A673 (cell line): ENCODE measurements around the gene PRC1. TPM values are rescaled to one million over a fixed set of nuclear protein-coding genes. Genes with fewer than 3 reads are reported as not detected.

ENCODE experiments used
- BruUV-seq: library from RNA; stranded (reverse); fragments of 400-500 nt; replicated peaks from 2 replicates; lab custom pipeline; 2021; lab: Mats Ljungman, UMichigan
- CTCF ChIA-PET: fragments of 300-600 bp; sonication (Branson Sonifier 250); formaldehyde crosslinking; loops from one replicate; lab custom pipeline; 2022; ENCODE audit warnings: antibody characterized with exemption; lab: Charles Lee
- POLR2A ChIA-PET: fragments of 300-600 bp; sonication (Branson Sonifier 250); formaldehyde crosslinking; loops from one replicate; lab custom pipeline; 2022; ENCODE audit warnings: antibody characterized with exemption; ENCODE audit not compliant: low non-redundant PET; lab: Charles Lee
- DNase-seq: peaks from one replicate; pipeline ENCODE4 v3.0.0-alpha.2; 2015; ENCODE audit warnings: low spot score
- H3K27ac ChIP-seq: fragments of 200-600 bp; sonication (generic); 2 replicates; pipeline ENCODE4 v1.5.1; 2016; ENCODE audit warnings: mixed run types, low read depth, mild to moderate bottlenecking, mixed read lengths, antibody characterized with exemption, low read length; ENCODE audit not compliant: poor library complexity, severe bottlenecking
- H3K27me3 ChIP-seq: fragments of 200-600 bp; sonication (generic); replicated peaks from 2 replicates; pipeline ENCODE4 v1.6.1; 2017; ENCODE audit warnings: mixed run types, low read depth, mild to moderate bottlenecking, mixed read lengths, antibody characterized with exemption, low read length; ENCODE audit not compliant: insufficient read depth, poor library complexity
- H3K36me3 ChIP-seq: fragments of 200-600 bp; sonication (generic); 2 replicates; pipeline ENCODE4 v1.6.1; 2016; ENCODE audit warnings: mixed run types, mild to moderate bottlenecking, mixed read lengths, antibody characterized with exemption, low read length; ENCODE audit not compliant: insufficient read depth, poor library complexity, severe bottlenecking
- H3K4me1 ChIP-seq: fragments of 200-600 bp; sonication (generic); 2 replicates; pipeline ENCODE4 v1.6.1; 2017; ENCODE audit warnings: mixed run types, mild to moderate bottlenecking, mixed read lengths, antibody characterized with exemption, low read length; ENCODE audit not compliant: insufficient read depth, poor library complexity, severe bottlenecking
- H3K4me3 ChIP-seq: fragments of 200-600 bp; sonication (generic); 2 replicates; pipeline ENCODE4 v1.5.1; 2016; ENCODE audit warnings: low read depth, mixed run types, mild to moderate bottlenecking, mixed read lengths, low read length; ENCODE audit not compliant: poor library complexity, severe bottlenecking
- H3K9me3 ChIP-seq: fragments of 200-600 bp; sonication (generic); 2 replicates; pipeline ENCODE4 v1.6.1; 2016; ENCODE audit warnings: mixed run types, low read depth, mild to moderate bottlenecking, mixed read lengths, antibody characterized with exemption, low read length; ENCODE audit not compliant: poor library complexity, severe bottlenecking
- EZH2 ChIP-seq: fragments of 200-600 bp; sonication (generic); IDR thresholded peaks from 2 replicates; pipeline ENCODE4 v1.6.1; 2017; ENCODE audit warnings: borderline replicate concordance, low read depth, mild to moderate bottlenecking, mixed read lengths, antibody characterized with exemption, low read length; ENCODE audit not compliant: poor library complexity, severe bottlenecking
- intact Hi-C: fragments of 100-400 bp; cut with micrococcal nuclease; formaldehyde crosslinking; loops from one replicate; pipeline ENCODE4 v1.10.0; 2022; ENCODE audit not compliant: unreplicated experiment
- total RNA-seq: library from RNA; stranded (reverse); gene quantifications from 2 replicates; pipeline ENCODE4 v1.2.3, GENCODE V29; 2021
- TF ChIP-seq, protein P1 (sequence below): fragments of 300-800, 200-600 bp; sonication (generic); conservative IDR thresholded peaks from 2 replicates; pipeline ENCODE4 v1.5.1; 2017; ENCODE audit warnings: low read depth, mild to moderate bottlenecking, antibody characterized with exemption, low read length, moderate library complexity, mixed read lengths

Gene PRC1
- total RNA-seq, 1 experiment from 2014 or later: 339 TPM

DNA sequence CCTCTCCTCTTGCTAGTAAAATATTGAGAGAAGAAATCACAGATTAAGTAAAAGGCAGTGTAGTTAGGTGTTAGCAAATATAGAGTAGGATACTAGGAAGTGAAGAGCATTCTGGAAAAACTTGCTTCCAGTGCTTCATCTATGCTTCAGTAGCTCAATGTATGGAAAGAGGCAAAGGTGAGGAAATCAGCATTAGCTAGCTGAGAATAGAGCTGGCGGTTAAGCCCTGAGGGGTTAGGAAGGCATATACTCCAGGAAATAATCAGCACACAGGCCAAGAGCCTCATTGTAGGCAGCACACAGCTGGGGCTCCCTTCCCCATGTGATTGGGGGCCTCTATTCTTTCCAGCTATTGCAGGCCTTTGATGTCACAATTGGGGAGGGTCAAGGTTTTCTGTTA lies 25.9 kb downstream of the PRC1 start:
- POLR2A ChIA-PET: no interaction called here
- Histone ChIP-seq H3K27ac (no peak overlapping the region), H3K27me3 (no peaks in the 10 kb centered on the region), H3K4me3 (no peak overlapping the region), H3K4me1 (no peaks in the 10 kb centered on the region), H3K36me3 (peaks cover 97% of the 10 kb centered on the region), H3K9me3 (no peaks in the 10 kb centered on the region)
- CTCF ChIA-PET: no interaction called here
- BruUV-seq: no TSS peak
- TF ChIP-seq, protein P1, sequence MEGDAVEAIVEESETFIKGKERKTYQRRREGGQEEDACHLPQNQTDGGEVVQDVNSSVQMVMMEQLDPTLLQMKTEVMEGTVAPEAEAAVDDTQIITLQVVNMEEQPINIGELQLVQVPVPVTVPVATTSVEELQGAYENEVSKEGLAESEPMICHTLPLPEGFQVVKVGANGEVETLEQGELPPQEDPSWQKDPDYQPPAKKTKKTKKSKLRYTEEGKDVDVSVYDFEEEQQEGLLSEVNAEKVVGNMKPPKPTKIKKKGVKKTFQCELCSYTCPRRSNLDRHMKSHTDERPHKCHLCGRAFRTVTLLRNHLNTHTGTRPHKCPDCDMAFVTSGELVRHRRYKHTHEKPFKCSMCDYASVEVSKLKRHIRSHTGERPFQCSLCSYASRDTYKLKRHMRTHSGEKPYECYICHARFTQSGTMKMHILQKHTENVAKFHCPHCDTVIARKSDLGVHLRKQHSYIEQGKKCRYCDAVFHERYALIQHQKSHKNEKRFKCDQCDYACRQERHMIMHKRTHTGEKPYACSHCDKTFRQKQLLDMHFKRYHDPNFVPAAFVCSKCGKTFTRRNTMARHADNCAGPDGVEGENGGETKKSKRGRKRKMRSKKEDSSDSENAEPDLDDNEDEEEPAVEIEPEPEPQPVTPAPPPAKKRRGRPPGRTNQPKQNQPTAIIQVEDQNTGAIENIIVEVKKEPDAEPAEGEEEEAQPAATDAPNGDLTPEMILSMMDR: no peak
- no peak for TF ChIP-seq EZH2
- no peak for DNase-seq
- intact Hi-C loops: no loop called here

DNA sequence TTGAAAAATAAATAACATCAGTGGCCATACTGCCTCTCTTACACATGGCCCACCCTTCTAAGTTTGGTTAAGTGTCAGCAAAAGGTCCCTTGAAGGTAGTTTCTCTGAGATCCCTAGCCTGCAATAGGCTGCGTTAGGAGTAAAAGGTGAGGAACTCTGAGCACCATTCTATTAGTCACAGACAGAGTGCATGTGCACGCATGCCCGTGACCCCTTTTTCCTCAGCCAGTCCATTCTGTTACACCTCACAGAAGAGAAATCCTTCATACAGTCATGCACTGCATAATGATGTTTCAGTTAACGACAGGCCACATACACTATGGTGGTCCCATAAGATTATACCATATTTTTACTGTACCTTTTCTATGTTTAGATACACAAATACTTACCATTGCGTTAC lies 27.1 kb downstream of the PRC1 start:
- Histone ChIP-seq H3K36me3 (peaks cover 97% of the 10 kb centered on the region), H3K4me1 (no peaks in the 10 kb centered on the region), H3K27ac (no peak overlapping the region), H3K4me3 (no peak overlapping the region), H3K27me3 (no peaks in the 10 kb centered on the region), H3K9me3 (no peaks in the 10 kb centered on the region)
- no TSS peak for BruUV-seq
- CTCF ChIA-PET: no interaction called here
- POLR2A ChIA-PET: no interaction called here
- intact Hi-C loops: no loop called here
- no peak for DNase-seq
- no peak for TF ChIP-seq EZH2
- TF ChIP-seq, protein P1: no peak

- no peak overlapping the region for H3K4me3 ChIP-seq
- ChIA-PET CTCF (interaction anchor here (1.0 kb wide), 1 partner anchor 10 kb away, joined by 13 read pairs; no protein-coding TSS in a partner anchor), POLR2A (interaction anchor here (0.7 to 1.0 kb wide), 2 partner anchors 9 to 441 kb away, joined by 3 read pairs; no protein-coding TSS in a partner anchor)
- H3K27me3 ChIP-seq: no peaks in the 10 kb centered on the region
- intact Hi-C loops: no loop called here
- no peak for TF ChIP-seq EZH2
- TF ChIP-seq, protein P1: no peak
- no peak overlapping the region for H3K27ac ChIP-seq
- peaks cover 99% of the 10 kb centered on the region for H3K36me3 ChIP-seq
- no peaks in the 10 kb centered on the region for H3K9me3 ChIP-seq
- no peaks in the 10 kb centered on the region for H3K4me1 ChIP-seq
- TSS peak; percentile 73 for BruUV-seq
- no peak for DNase-seq
Observed at GRCh38 chr15:90966262-90966661, 28.1 kb downstream of the PRC1 start.
